Right lobe of liver (tissue), 4 donors: Measurements from ENCODE around the gene DYNC2LI1.

Source experiments
- POLR2A ChIP-seq: fragments of 450-650 bp; IDR thresholded peaks from one replicate; pipeline ENCODE4 v1.6.1; 2017; ENCODE audit warnings: antibody characterized with exemption, mild to moderate bottlenecking
- TF ChIP-seq, protein P1 (sequence below), 4 donors: fragments of 200-600 bp in 3 of 4; fragments of 450-650 bp in 1 of 4; IDR thresholded peaks; one replicate each; pipeline versions ENCODE4 v1.5.1 to v1.8.0; 2016 to 2022; ENCODE audit warnings: antibody characterized with exemption in 4 of 4, mild to moderate bottlenecking in 2 of 4
- donor health status: DM: no; HTN: no; CAD: no.
- donor health status: DM: no; HTN: no; CAD: no.
- donor health status: DM: no; HTN: yes; CAD: no.

DNA sequence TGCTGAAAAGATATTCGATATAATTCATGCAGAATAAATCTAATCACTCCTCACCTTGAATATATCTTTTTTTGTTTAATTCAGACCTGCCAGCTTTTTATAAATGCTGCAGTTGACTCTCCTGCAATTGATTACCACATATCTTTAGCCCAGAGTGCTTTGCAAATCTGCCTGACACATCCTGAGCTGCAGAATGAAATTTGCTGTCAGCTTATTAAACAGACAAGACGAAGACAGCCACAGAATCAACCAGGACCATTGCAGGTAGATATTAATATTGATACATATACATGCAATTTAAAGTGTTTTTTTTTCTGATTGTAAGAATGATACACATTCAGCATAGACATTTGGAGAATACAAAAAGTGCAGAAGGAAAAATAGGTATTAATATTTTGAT lies 35.6 kb upstream of the DYNC2LI1 start:
- TF ChIP-seq, protein P1, sequence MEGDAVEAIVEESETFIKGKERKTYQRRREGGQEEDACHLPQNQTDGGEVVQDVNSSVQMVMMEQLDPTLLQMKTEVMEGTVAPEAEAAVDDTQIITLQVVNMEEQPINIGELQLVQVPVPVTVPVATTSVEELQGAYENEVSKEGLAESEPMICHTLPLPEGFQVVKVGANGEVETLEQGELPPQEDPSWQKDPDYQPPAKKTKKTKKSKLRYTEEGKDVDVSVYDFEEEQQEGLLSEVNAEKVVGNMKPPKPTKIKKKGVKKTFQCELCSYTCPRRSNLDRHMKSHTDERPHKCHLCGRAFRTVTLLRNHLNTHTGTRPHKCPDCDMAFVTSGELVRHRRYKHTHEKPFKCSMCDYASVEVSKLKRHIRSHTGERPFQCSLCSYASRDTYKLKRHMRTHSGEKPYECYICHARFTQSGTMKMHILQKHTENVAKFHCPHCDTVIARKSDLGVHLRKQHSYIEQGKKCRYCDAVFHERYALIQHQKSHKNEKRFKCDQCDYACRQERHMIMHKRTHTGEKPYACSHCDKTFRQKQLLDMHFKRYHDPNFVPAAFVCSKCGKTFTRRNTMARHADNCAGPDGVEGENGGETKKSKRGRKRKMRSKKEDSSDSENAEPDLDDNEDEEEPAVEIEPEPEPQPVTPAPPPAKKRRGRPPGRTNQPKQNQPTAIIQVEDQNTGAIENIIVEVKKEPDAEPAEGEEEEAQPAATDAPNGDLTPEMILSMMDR (IDR thresholded peaks at IDR 0.05) = no peak
- TF ChIP-seq POLR2A = no peak
